ENCODE results near the gene PSD2. TPM values are rescaled to one million over a fixed set of nuclear protein-coding genes. Genes with fewer than 3 reads are reported as not detected.

The PSD2 gene
- total and polyA plus RNA-seq, 8 donors, result 0.06 to 0.66 (median 0.16) TPM

GRCh38 chr5:139812836-139813805, 17.5 kb downstream of the PSD2 start:
- H3K9me3 ChIP-seq, result no peaks in the 10 kb centered on the region
- 89 to 91% methylated on average over 25 of the region's 25 CpGs for WGBS, 2 donors
- ATAC-seq (no peak), FAIRE-seq (no peak), DNase-seq (peak in 2 of 6 donors; percentile 46 to 52)
- H3K27ac ChIP-seq, result no peak overlapping the region
- no peaks in the 10 kb centered on the region for H3K27me3 ChIP-seq
- no peak overlapping the region for H3K4me3 ChIP-seq
- intact Hi-C loops (cut with DNase I), result no loop called here
- H3K4me1 ChIP-seq, result no peaks in the 10 kb centered on the region
- TF ChIP-seq CTCF (IDR thresholded peaks at IDR 0.05), result no peak
- no peaks in the 10 kb centered on the region for H3K36me3 ChIP-seq

GRCh38 chr5:139814191-139814601, 18.6 kb downstream of the PSD2 start:
- no peaks in the 10 kb centered on the region for H3K27me3 ChIP-seq
- DNase-seq (peak in 2 of 6 donors; percentile 41 to 42), ATAC-seq (no peak), FAIRE-seq (no peak)
- H3K4me1 ChIP-seq, result no peaks in the 10 kb centered on the region
- no peaks in the 10 kb centered on the region for H3K9me3 ChIP-seq
- H3K36me3 ChIP-seq, result no peaks in the 10 kb centered on the region
- no peak for TF ChIP-seq CTCF (IDR thresholded peaks at IDR 0.05)
- intact Hi-C loops (cut with DNase I), result no loop called here
- no peak overlapping the region for H3K27ac ChIP-seq
- WGBS, 2 donors, result 82 to 87% methylated on average over 14 of the region's 14 CpGs
- no peak overlapping the region for H3K4me3 ChIP-seq

- ATAC-seq (no peak), FAIRE-seq (no peak), DNase-seq (peak in 1 of 6 donors; percentile 43)
- Histone ChIP-seq H3K4me1 (no peaks in the 10 kb centered on the region), H3K4me3 (no peak overlapping the region), H3K9me3 (no peaks in the 10 kb centered on the region), H3K27me3 (no peaks in the 10 kb centered on the region), H3K36me3 (no peaks in the 10 kb centered on the region), H3K27ac (no peak overlapping the region)
- WGBS, 2 donors, result 89 to 94% methylated on average over 11 of the region's 11 CpGs
- intact Hi-C loops (cut with DNase I), result no loop called here
- TF ChIP-seq CTCF (IDR thresholded peaks at IDR 0.05), result no peak
Measured at GRCh38 chr5:139814704-139815280, 19.2 kb downstream of the PSD2 start.

- intact Hi-C loops (cut with DNase I), result no loop called here
- H3K27me3 ChIP-seq, result no peaks in the 10 kb centered on the region
- WGBS, 2 donors, result 84 to 88% methylated on average over 12 of the region's 12 CpGs
- FAIRE-seq (no peak), DNase-seq (peak in 1 of 6 donors; percentile 48), ATAC-seq (no peak)
- no peak for TF ChIP-seq CTCF (IDR thresholded peaks at IDR 0.05)
- no peak overlapping the region for H3K4me3 ChIP-seq
- H3K4me1 ChIP-seq, result no peaks in the 10 kb centered on the region
- H3K36me3 ChIP-seq, result no peaks in the 10 kb centered on the region
- no peak overlapping the region for H3K27ac ChIP-seq
- no peaks in the 10 kb centered on the region for H3K9me3 ChIP-seq
Measured at GRCh38 chr5:139816566-139816965, 21.0 kb downstream of the PSD2 start.

Measured in pancreas (tissue), 10 donors.